HG03159 (cell line): ENCODE data around the gene SNRPA.
"Not testable (repeated sequence)": the region's sequence is repeated elsewhere in the genome, so short reads cannot be mapped to it uniquely, and the experiment has no call there.

ENCODE experiments used
- ATAC-seq: cut with Tn5 transposase; IDR thresholded peaks from one replicate; pipeline ENCODE4 v1.9.1; 2021; ENCODE audit warnings: mild to moderate bottlenecking, moderate library complexity; ENCODE audit not compliant: unreplicated experiment

Gene SNRPA

DNA sequence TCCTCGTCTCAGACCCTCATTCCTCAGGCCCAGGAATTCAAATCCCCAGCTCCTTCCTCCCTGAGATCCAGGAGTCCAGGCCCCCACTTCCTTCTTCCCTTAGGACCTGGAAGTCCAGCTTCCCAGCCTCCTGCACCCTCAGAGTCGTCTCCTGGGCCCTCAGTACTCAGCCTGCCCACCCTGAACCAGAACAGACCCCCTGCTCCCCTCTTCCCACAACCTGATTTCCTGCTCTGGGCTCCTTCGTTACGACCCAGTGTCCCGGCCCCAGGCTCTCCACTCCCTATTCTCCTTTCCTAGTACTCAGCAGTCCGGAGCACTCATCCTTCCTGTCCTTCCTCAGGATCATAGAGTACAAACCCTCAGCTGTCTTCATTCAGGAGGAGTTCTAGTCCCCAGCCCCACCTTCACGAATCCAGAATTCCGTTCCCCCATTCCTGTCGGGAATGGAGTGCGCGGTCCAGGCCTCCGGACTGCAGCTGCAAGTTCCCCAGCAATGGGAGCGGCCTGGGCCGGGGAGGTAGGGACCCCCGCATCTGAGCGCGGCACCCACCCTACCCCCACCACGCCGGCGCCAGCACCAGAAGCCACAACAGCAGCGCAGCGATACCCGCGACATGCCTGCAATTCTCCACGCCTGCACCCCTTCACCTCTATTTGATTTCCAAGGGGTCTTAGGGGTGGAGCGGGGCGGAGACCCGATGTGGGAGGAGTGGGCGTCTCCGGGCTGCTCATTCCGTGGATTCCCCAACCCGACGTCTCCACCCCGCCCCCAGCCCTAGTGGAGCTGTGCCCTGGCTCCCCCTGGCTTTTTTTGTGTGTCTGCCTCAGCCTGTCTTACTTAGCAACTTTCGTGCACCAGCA is 60.7 kb downstream of the SNRPA start:
- no peak for ATAC-seq

- ATAC-seq = not testable (repeated sequence)
Measured at GRCh38 chr19:40812571-40812970, 61.6 kb downstream of the SNRPA start.

DNA sequence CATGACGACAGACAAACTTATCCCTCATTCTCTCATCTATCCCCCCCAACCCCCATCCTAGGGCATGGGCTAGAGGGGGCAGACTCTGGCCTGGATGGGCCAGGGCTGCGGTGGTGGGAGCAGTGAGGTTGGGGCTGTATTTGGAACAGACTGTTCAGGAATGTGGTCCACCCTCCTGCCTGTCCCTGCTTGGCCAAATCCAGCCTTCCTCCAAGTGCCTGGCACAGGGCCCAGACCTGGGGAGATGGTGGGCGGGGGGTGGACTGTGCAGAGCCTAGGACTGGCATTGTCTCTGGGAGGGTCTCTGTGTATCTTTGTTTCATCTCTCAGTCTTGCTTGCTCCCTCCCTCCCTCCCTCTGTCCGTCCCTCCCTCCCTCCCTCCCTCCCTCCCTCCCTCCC is 62.2 kb downstream of the SNRPA start:
- ATAC-seq = no peak
